HL-60 (cell line): Measurements from ENCODE around the gene WAPL.

Experiments
- POLR2AphosphoS5 ChIP-seq: IDR thresholded peaks from 2 replicates; pipeline ENCODE4 v1.6.1; 2012; ENCODE audit warnings: low read depth
- REST ChIP-seq: IDR thresholded peaks from 2 replicates; pipeline ENCODE4 v1.6.1; 2012; ENCODE audit warnings: low read depth; ENCODE audit not compliant: insufficient replicate concordance
- TF ChIP-seq, protein P1 (sequence below): IDR thresholded peaks from one replicate; pipeline ENCODE4 v1.5.1; 2011; ENCODE audit warnings: low read length, control low read depth, inconsistent platforms; ENCODE audit not compliant: insufficient read depth

GRCh38 chr10:86538547-86538946 lies 17.0 kb upstream of the WAPL start:
- TF ChIP-seq, protein P1, sequence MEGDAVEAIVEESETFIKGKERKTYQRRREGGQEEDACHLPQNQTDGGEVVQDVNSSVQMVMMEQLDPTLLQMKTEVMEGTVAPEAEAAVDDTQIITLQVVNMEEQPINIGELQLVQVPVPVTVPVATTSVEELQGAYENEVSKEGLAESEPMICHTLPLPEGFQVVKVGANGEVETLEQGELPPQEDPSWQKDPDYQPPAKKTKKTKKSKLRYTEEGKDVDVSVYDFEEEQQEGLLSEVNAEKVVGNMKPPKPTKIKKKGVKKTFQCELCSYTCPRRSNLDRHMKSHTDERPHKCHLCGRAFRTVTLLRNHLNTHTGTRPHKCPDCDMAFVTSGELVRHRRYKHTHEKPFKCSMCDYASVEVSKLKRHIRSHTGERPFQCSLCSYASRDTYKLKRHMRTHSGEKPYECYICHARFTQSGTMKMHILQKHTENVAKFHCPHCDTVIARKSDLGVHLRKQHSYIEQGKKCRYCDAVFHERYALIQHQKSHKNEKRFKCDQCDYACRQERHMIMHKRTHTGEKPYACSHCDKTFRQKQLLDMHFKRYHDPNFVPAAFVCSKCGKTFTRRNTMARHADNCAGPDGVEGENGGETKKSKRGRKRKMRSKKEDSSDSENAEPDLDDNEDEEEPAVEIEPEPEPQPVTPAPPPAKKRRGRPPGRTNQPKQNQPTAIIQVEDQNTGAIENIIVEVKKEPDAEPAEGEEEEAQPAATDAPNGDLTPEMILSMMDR = no peak
- no peak for TF ChIP-seq POLR2AphosphoS5
- TF ChIP-seq REST = no peak
